ENCODE results near the gene GTF3C5. TPM values are rescaled to one million over a fixed set of nuclear protein-coding genes. Genes with fewer than 3 reads are reported as not detected.
"Not testable (repeated sequence)": the region's sequence is repeated elsewhere in the genome, so short reads cannot be mapped to it uniquely, and the experiment has no call there.

The GTF3C5 gene
- total RNA-seq, 1 experiment from 2014 or later, result 89.5 TPM

- DNase-seq; H3K27ac ChIP-seq; H3K4me1 ChIP-seq; H3K9me3 ChIP-seq (replicated peaks); H3K27me3 ChIP-seq; H3K36me3 ChIP-seq; H3K4me3 ChIP-seq: not testable (repeated sequence)
Observed at GRCh38 chr9:133072210-133072609, 41.4 kb downstream of the GTF3C5 start.

GRCh38 chr9:133073086-133074014 lies 42.6 kb downstream of the GTF3C5 start:
- Histone ChIP-seq H3K27me3 (peaks cover 3% of the 10 kb centered on the region; the same call in 1 of the 2 replicates), H3K36me3 (no peaks in the 10 kb centered on the region), H3K4me3 (no peak overlapping the region), H3K4me1 (peaks cover 6% of the 10 kb centered on the region; the same call in 1 of the 2 replicates), H3K27ac (no peak overlapping the region), H3K9me3 (replicated peaks) (no peaks in the 10 kb centered on the region)
- no peak for DNase-seq

- Histone ChIP-seq H3K27ac (no peak overlapping the region), H3K27me3 (peaks cover 3% of the 10 kb centered on the region; the same call in 1 of the 2 replicates), H3K4me1 (peaks cover 6% of the 10 kb centered on the region; the same call in 1 of the 2 replicates), H3K4me3 (no peak overlapping the region), H3K36me3 (no peaks in the 10 kb centered on the region), H3K9me3 (replicated peaks) (no peaks in the 10 kb centered on the region)
- DNase-seq, result no peak
Observed at GRCh38 chr9:133074111-133074651, 43.4 kb downstream of the GTF3C5 start.

- Histone ChIP-seq H3K4me3 (no peak overlapping the region), H3K27me3 (peaks cover 13% of the 10 kb centered on the region), H3K4me1 (peaks cover 6% of the 10 kb centered on the region; the same call in 1 of the 2 replicates), H3K27ac (no peak overlapping the region), H3K9me3 (replicated peaks) (no peaks in the 10 kb centered on the region), H3K36me3 (no peaks in the 10 kb centered on the region)
- DNase-seq, result no peak
Observed at GRCh38 chr9:133075925-133076630, 45.3 kb downstream of the GTF3C5 start.

- Histone ChIP-seq H3K27me3 (peaks cover 13% of the 10 kb centered on the region), H3K36me3 (no peaks in the 10 kb centered on the region), H3K27ac (no peak overlapping the region), H3K4me1 (peaks cover 6% of the 10 kb centered on the region; the same call in 1 of the 2 replicates), H3K4me3 (no peak overlapping the region), H3K9me3 (replicated peaks) (no peaks in the 10 kb centered on the region)
- DNase-seq, result no peak
Observed at GRCh38 chr9:133076691-133077090, 45.9 kb downstream of the GTF3C5 start.

- Histone ChIP-seq H3K4me1 (peaks cover 6% of the 10 kb centered on the region; the same call in 1 of the 2 replicates), H3K4me3 (no peak overlapping the region), H3K9me3 (replicated peaks) (no peaks in the 10 kb centered on the region), H3K36me3 (no peaks in the 10 kb centered on the region), H3K27ac (no peak overlapping the region), H3K27me3 (peaks cover 13% of the 10 kb centered on the region)
- DNase-seq, result no peak
Observed at GRCh38 chr9:133078486-133078885, 47.7 kb downstream of the GTF3C5 start.

GRCh38 chr9:133080161-133080560 lies 49.4 kb downstream of the GTF3C5 start:
- Histone ChIP-seq H3K9me3 (replicated peaks) (no peaks in the 10 kb centered on the region), H3K27ac (no peak overlapping the region), H3K4me1 (no peaks in the 10 kb centered on the region), H3K27me3 (peaks cover 13% of the 10 kb centered on the region), H3K36me3 (no peaks in the 10 kb centered on the region), H3K4me3 (no peak overlapping the region)
- DNase-seq, result no peak

GRCh38 chr9:133080786-133081779 lies 50.3 kb downstream of the GTF3C5 start:
- not testable (repeated sequence) for H3K36me3 ChIP-seq; H3K4me3 ChIP-seq; H3K9me3 ChIP-seq (replicated peaks); H3K4me1 ChIP-seq; DNase-seq; H3K27ac ChIP-seq
- peaks cover 13% of the 10 kb centered on the region for H3K27me3 ChIP-seq

- peaks cover 13% of the 10 kb centered on the region for H3K27me3 ChIP-seq
- H3K36me3 ChIP-seq; H3K4me1 ChIP-seq; H3K4me3 ChIP-seq; H3K9me3 ChIP-seq (replicated peaks); DNase-seq; H3K27ac ChIP-seq: not testable (repeated sequence)
Observed at GRCh38 chr9:133081957-133082644, 51.3 kb downstream of the GTF3C5 start.

- H3K4me3 ChIP-seq; H3K36me3 ChIP-seq; H3K4me1 ChIP-seq; DNase-seq; H3K27me3 ChIP-seq; H3K9me3 ChIP-seq (replicated peaks); H3K27ac ChIP-seq: not testable (repeated sequence)
Observed at GRCh38 chr9:133083688-133084087, 52.9 kb downstream of the GTF3C5 start.

GRCh38 chr9:133086212-133086860 lies 55.5 kb downstream of the GTF3C5 start:
- H3K27ac ChIP-seq; DNase-seq; H3K4me1 ChIP-seq; H3K4me3 ChIP-seq; H3K36me3 ChIP-seq; H3K27me3 ChIP-seq; H3K9me3 ChIP-seq (replicated peaks): not testable (repeated sequence)

- Histone ChIP-seq H3K9me3 (replicated peaks) (no peaks in the 10 kb centered on the region), H3K4me3 (no peak overlapping the region), H3K4me1 (peaks cover 9% of the 10 kb centered on the region; the same call in 1 of the 2 replicates), H3K36me3 (no peaks in the 10 kb centered on the region), H3K27ac (no peak overlapping the region), H3K27me3 (no peaks in the 10 kb centered on the region)
- no peak for DNase-seq
Observed at GRCh38 chr9:133086894-133087293, 56.1 kb downstream of the GTF3C5 start.

- no peaks in the 10 kb centered on the region for H3K27me3 ChIP-seq
- no peak overlapping the region for H3K4me3 ChIP-seq
- peaks cover 9% of the 10 kb centered on the region; the same call in 1 of the 2 replicates for H3K4me1 ChIP-seq
- H3K36me3 ChIP-seq, result no peaks in the 10 kb centered on the region
- no peak overlapping the region for H3K27ac ChIP-seq
- peak; percentile 47 to 56 for DNase-seq
- no peaks in the 10 kb centered on the region for H3K9me3 ChIP-seq (replicated peaks)
Observed at GRCh38 chr9:133087429-133088145, 56.8 kb downstream of the GTF3C5 start.
